IgD-negative memory B cell (primary cell): ENCODE results near the gene RILP. TPM values are rescaled to one million over a fixed set of nuclear protein-coding genes. Genes with fewer than 3 reads are reported as not detected.
A peak's percentile ranks its signal among the peaks of the same experiment; 100 is the strongest.

Experiments used
- H3K27ac Mint-ChIP-seq, 3 donors: one replicate each; pipeline ENCODE4 v1.8.0; 2020 to 2022; ENCODE audit warnings: mild to moderate bottlenecking in 3 of 3, mixed read lengths in 3 of 3, moderate library complexity in 1 of 3
- H3K27me3 Mint-ChIP-seq: one replicate; pipeline ENCODE4 v1.8.0; 2021; ENCODE audit warnings: mixed read lengths
- H3K36me3 Mint-ChIP-seq: one replicate; pipeline ENCODE4 v1.8.0; 2020; ENCODE audit warnings: mild to moderate bottlenecking, mixed read lengths
- H3K4me1 Mint-ChIP-seq, 3 donors: one replicate each; pipeline ENCODE4 v1.8.0; 2020 to 2022; ENCODE audit warnings: mixed read lengths in 3 of 3, mild to moderate bottlenecking in 1 of 3
- H3K4me3 Mint-ChIP-seq, 4 donors: one replicate each; pipeline ENCODE4 v1.8.0; 2020 to 2022; ENCODE audit warnings: mild to moderate bottlenecking in 4 of 4, mixed read lengths in 4 of 4, moderate library complexity in 3 of 4
- H3K9me3 Mint-ChIP-seq, 3 donors: one replicate each; pipeline ENCODE4 v1.8.0; 2020 to 2021; ENCODE audit warnings: mixed read lengths in 3 of 3, mild to moderate bottlenecking in 1 of 3
- polyA plus RNA-seq: library from polyadenylated mRNA; unstranded; fragments of 300-500 nt; fragmentation: Illumina TruSeq; gene quantifications from one replicate; pipeline ENCODE4 v1.2.3, GENCODE V29; 2021

Gene RILP
- polyA plus RNA-seq, 1 donor from 2014 or later = 2.6 TPM

DNA sequence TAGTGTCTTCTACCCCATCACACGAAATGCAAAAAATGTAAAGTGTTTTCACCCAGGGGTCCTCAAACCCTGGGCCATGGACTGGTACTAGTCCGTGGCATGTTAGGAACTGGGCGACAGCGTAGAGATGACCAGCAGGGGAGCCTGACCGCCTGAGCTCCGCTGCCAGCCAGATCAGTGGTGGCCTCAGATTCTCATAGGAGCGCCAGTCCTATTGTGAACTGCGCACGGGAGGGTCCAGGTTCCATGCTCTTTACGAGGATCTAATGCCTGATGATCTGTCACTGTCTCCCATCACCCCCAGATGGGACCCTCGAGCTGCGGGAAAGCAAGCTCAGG, 8.6 kb downstream of the RILP start:
- Mint-ChIP-seq H3K27me3 (no peaks in the 10 kb centered on the region), H3K4me1 (peaks cover 7 to 14% (median 12%) of the 10 kb centered on the region in 3 donors), H3K4me3 (peak overlapping the region in 1 of 4 donors; percentile 69), H3K9me3 (no peaks in the 10 kb centered on the region), H3K36me3 (no peaks in the 10 kb centered on the region), H3K27ac (peak overlapping the region in 2 of 3 donors; percentile 51 to 90)

DNA sequence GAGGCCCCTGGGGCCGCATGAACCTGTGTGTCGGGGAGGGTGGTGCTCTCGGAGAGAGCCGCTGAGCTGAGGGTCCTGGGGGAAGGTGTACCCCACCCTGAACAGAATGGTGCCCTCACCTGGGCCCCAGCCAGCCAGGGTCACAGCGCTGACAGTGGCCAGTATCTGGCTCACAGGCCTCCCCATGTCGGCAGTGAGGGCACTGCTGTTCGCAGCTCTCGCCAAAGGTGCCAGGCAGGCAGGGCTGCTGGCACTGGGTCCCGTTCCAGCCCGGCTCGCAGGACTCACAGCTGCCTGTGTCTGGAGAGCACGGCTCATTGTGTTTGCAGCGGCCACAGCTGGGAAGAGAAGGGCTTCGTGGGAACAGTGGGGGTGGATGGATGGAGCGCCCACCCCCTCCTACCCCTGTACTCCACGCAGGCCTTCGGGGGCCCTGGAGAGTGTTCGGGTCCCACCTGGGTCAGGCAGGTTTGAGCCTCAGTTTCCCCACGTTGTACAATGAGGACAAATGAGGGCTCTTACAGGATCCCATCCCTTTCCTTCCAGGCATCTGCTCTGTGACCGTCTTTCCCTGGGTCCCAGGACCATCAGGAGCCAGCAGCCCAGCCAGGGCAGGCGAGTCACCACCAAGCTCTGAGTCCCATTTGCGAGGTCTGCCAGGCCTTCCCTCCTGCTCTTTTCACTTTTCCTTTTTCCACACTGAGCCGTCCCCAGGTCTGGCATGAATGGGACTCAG, 9.2 kb downstream of the RILP start:
- Mint-ChIP-seq H3K4me1 (peaks cover 7 to 17% (median 12%) of the 10 kb centered on the region in 3 donors), H3K27me3 (no peaks in the 10 kb centered on the region), H3K9me3 (no peaks in the 10 kb centered on the region), H3K27ac (peak overlapping the region in 2 of 3 donors; percentile 51 to 90), H3K36me3 (no peaks in the 10 kb centered on the region), H3K4me3 (peak overlapping the region in 1 of 4 donors; percentile 69)

- H3K27ac Mint-ChIP-seq = peak overlapping the region in 1 of 3 donors; percentile 80
- H3K9me3 Mint-ChIP-seq = no peaks in the 10 kb centered on the region
- no peaks in the 10 kb centered on the region for H3K27me3 Mint-ChIP-seq
- no peak overlapping the region for H3K4me3 Mint-ChIP-seq
- H3K36me3 Mint-ChIP-seq = no peaks in the 10 kb centered on the region
- H3K4me1 Mint-ChIP-seq = peaks cover 7 to 15% (median 10%) of the 10 kb centered on the region in 3 donors
Observed at GRCh38 chr17:1639549-1640180, 10.0 kb downstream of the RILP start.

DNA sequence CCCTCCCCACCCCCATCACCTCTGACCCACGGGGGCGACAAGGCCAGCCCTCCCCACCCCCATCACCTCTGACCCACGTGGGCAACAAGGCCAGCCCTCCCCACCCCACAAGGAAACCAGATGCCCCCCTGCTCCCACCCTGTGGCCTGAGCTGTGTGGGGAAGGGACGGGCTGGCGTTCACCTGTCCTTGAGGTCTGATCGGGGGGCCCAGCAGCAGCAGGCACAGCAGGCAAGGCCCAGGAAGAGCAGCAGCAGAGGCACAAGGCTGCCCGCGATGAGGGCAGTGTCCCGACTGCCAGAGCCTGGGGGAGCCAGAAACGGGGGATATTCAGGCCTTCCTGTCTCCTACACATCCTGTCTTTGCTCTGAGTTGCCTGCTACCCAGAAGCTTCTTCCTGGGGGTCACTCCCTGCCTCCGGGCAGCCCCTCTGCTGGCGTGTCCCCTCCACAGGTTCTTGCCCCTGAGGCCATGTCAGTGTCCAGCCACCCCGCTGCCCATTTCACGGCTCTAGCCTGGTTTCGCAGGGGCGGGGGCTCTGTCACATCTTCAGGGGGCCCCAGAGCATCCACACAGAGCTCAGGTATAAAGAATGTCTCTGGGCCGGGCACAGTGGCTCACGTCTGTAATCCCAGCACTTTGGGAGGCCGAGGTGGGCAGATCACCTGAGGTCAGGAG, 10.9 kb downstream of the RILP start:
- H3K4me1 Mint-ChIP-seq = peaks cover 0 to 7% (median 3%) of the 10 kb centered on the region in 3 donors
- H3K27ac Mint-ChIP-seq = peak overlapping the region in 2 of 3 donors; percentile 51 to 80
- H3K27me3 Mint-ChIP-seq = no peaks in the 10 kb centered on the region
- H3K4me3 Mint-ChIP-seq = no peak overlapping the region
- no peaks in the 10 kb centered on the region for H3K36me3 Mint-ChIP-seq
- H3K9me3 Mint-ChIP-seq = no peaks in the 10 kb centered on the region

DNA sequence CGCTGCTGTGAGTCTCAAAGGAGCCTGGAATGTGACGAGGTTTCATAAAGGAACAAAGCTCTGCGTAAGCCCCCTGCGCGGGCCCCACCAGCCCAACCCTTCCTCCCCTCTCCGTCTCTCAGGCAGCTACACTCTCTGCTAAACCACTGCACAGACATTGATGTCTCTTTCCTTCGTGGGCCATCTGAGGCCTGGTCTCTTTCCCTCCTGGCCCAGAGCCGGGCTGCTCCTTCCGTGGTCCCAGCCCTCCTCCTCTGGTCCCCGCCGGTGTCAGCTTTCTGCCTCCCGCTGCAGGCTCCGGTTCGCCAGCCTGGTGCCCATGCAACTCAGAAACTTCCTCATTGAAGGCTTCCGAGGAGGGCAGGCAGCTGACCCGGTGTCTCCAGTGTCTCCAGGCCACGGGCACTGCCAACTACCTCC, 11.5 kb downstream of the RILP start:
- H3K4me3 Mint-ChIP-seq = peak overlapping the region in 1 of 4 donors; percentile 52

DNA sequence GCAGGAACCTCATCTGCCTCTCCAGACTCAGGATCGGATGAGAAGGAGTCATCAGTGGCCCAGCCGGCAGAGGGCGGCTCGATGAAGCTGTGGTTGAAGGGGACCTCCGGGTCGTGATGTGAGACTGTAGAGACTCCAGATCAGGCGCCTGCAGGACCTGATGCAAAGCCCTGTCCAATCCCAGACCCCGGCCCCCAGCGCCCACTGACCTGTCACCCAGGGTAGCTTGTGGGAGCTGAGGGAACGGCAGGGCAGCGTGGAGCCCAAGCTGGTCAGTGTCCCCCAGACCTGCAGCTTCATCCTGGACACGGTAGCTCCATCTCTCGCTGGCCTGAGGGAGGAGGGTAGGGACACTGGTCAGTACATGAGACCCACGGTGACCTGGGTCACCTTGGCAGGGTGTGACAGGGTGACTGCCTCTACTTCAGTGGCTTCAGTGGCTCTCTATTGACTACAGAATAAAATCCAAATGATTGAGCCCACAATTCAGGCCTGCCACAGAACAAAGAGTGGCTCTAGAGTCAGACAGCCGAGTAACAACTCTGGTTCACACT, 12.9 kb downstream of the RILP start:
- Mint-ChIP-seq H3K9me3 (no peaks in the 10 kb centered on the region), H3K4me1 (peaks cover 1 to 11% (median 4%) of the 10 kb centered on the region in 3 donors), H3K27ac (peak overlapping the region in 2 of 3 donors; percentile 2 to 25), H3K4me3 (no peak overlapping the region), H3K36me3 (no peaks in the 10 kb centered on the region), H3K27me3 (no peaks in the 10 kb centered on the region)

More for the DNA sequence above, 11.5 kb downstream of the RILP start:
- peak overlapping the region in 1 of 3 donors; percentile 2 for H3K27ac Mint-ChIP-seq
- H3K4me1 Mint-ChIP-seq = peaks cover 0 to 7% (median 3%) of the 10 kb centered on the region in 3 donors
- H3K36me3 Mint-ChIP-seq = no peaks in the 10 kb centered on the region
- H3K9me3 Mint-ChIP-seq = no peaks in the 10 kb centered on the region
- no peaks in the 10 kb centered on the region for H3K27me3 Mint-ChIP-seq

GRCh38 chr17:1635675-1636465, 13.8 kb downstream of the RILP start:
- Mint-ChIP-seq H3K4me1 (peaks cover 7 to 21% (median 11%) of the 10 kb centered on the region in 3 donors), H3K27me3 (peaks cover 2% of the 10 kb centered on the region), H3K4me3 (peak overlapping the region in 1 of 4 donors; percentile 5), H3K36me3 (peaks cover 2% of the 10 kb centered on the region), H3K9me3 (no peaks in the 10 kb centered on the region), H3K27ac (peak overlapping the region in 1 of 3 donors; percentile 41)

GRCh38 chr17:1634841-1635650, 14.6 kb downstream of the RILP start:
- Mint-ChIP-seq H3K27me3 (peaks cover 2% of the 10 kb centered on the region), H3K27ac (no peak overlapping the region), H3K4me3 (no peak overlapping the region), H3K36me3 (peaks cover 2% of the 10 kb centered on the region), H3K9me3 (no peaks in the 10 kb centered on the region), H3K4me1 (peaks cover 11 to 28% (median 16%) of the 10 kb centered on the region in 3 donors)

GRCh38 chr17:1630662-1631061, 19.0 kb downstream of the RILP start:
- peak overlapping the region in 2 of 3 donors; percentile 82 to 93 for H3K27ac Mint-ChIP-seq
- peak overlapping the region; percentile 79 to 95 (median 89) for H3K4me3 Mint-ChIP-seq
- peaks cover 2% of the 10 kb centered on the region for H3K27me3 Mint-ChIP-seq
- H3K4me1 Mint-ChIP-seq = peaks cover 30 to 36% (median 34%) of the 10 kb centered on the region in 3 donors
- peaks cover 3% of the 10 kb centered on the region for H3K36me3 Mint-ChIP-seq
- H3K9me3 Mint-ChIP-seq = no peaks in the 10 kb centered on the region

GRCh38 chr17:1629504-1630310, 20.0 kb downstream of the RILP start:
- no peaks in the 10 kb centered on the region for H3K9me3 Mint-ChIP-seq
- H3K27me3 Mint-ChIP-seq = peaks cover 2% of the 10 kb centered on the region
- peak overlapping the region; percentile 79 to 95 (median 89) for H3K4me3 Mint-ChIP-seq

DNA sequence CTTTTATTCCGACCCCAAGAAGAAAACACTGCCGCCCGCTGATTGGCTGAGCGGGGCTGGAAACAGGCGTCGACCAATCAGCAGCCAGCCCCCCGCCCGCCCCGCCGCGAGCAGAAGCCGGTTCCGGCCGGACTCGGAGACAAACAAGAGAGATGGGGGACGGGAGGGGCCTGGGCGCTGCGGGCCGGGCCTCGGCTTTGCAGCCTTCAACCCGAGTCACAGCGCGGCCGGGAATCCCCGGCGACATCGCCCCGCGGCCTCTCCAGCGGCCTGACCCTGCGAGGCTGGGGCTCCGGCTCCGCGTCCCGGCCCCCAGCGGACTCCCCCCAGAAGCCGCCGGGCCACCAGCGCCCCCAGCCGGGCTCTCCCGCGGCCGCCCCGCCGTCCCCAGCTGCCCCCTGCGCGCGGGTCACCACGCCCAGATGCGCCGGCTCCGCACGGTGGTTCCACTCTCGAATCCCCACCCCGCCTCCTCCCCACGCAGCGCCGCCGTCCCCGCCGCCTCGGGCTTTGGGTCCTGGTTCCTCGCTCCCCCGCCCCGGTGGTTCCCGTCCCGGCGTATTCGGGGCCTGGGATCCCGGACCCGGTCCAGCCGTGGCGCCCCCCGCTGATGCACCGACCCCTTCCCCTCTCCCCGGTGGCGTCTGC, 20.7 kb downstream of the RILP start:
- Mint-ChIP-seq H3K4me1 (peaks cover 37 to 39% (median 37%) of the 10 kb centered on the region in 3 donors), H3K9me3 (no peaks in the 10 kb centered on the region), H3K27me3 (peaks cover 2% of the 10 kb centered on the region)

More at GRCh38 chr17:1629504-1630310, 20.0 kb downstream of the RILP start:
- H3K27ac Mint-ChIP-seq = peak overlapping the region; percentile 16 to 93 (median 82)
- H3K4me1 Mint-ChIP-seq = peaks cover 37 to 39% (median 37%) of the 10 kb centered on the region in 3 donors
- H3K36me3 Mint-ChIP-seq = peaks cover 3% of the 10 kb centered on the region

DNA sequence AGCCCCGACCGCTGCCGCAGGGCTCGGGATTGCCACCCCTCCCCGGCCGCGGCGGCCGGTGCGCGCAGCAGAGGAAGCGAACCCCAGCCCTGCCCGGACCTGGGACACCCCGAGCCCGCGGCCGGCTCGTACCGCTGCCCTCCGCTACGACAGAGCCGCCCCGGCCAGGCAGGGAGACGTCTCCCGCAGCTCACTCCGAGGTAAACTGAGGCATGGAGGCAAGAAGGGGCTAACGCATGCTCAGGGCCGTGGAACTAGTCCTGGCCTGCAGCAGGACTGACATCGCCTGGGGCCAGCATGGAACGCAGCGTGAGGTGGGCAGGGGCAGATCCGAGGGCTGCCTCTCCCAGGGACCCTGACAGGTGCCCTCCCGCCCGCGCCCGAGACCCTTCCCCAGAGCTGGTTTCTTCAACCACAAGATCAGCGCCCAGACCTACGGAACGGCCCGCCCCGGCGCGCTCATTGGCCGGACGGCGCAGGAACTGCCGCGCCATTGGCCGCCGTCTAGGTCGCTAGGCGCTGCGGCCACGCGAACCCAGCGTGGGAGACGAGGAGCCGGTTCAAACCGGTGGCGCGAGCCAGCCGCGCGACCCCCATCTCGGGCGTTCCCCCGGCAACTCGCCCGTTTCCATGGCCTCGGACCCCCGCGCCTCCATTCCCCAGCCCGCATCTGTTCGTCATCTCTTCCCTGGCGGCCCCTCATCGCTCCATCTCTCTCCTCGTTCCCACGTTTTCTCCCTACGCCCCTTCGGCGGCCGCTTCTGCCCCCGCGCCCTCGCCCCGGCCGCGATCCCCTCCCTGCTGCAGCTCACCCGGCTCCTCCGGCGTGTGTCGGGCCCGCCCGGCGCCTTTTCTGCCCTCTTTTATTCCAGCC, 21.4 kb downstream of the RILP start, which contains the start of gene SLC43A2:
TSS of gene SLC43A2 (minus strand) at position 853 of the 874 bp plus-strand sequence. CDS start 960 bp downstream, outside the sequence.
- Mint-ChIP-seq H3K9me3 (no peaks in the 10 kb centered on the region), H3K27ac (peak within 1 kb of the TSS; percentile 95 to 100 (median 96)), H3K4me3 (peak within 1 kb of the TSS; percentile 95 to 100 (median 98)), H3K4me1 (peaks cover 37 to 39% (median 37%) of the 10 kb centered on the region in 3 donors), H3K27me3 (peaks cover 2% of the 10 kb centered on the region), H3K36me3 (peaks cover 3% of the 10 kb centered on the region)

More for the DNA sequence above, 20.7 kb downstream of the RILP start:
- Mint-ChIP-seq H3K36me3 (peaks cover 3% of the 10 kb centered on the region), H3K27ac (peak overlapping the region; percentile 95 to 100 (median 96)), H3K4me3 (peak overlapping the region; percentile 95 to 100 (median 98))
